Lung (tissue), 12 donors: Measurements from ENCODE around the gene CALHM4. TPM values are rescaled to one million over a fixed set of nuclear protein-coding genes. Genes with fewer than 3 reads are reported as not detected.

Experiments
- ATAC-seq: fragments of 200-7000 bp; cut with Tn5 transposase; one replicate; pipeline ENCODE4 v1.9.1; 2020; ENCODE audit warnings: moderate number of reproducible peaks; ENCODE audit not compliant: insufficient read depth, low FRiP score
- DNase-seq, 3 donors: peaks; one replicate each; pipeline ENCODE4 v3.0.0-alpha.2; 2013 to 2017
- H3K27ac ChIP-seq, 2 donors: one replicate each; pipeline ENCODE4 v1.5.1; 2013; ENCODE audit warnings: mild to moderate bottlenecking in 2 of 2, moderate library complexity in 2 of 2, control low read depth in 1 of 2, inconsistent platforms in 1 of 2, low read depth in 1 of 2, low read length in 1 of 2
- H3K27me3 ChIP-seq, 3 donors: one replicate each; pipeline ENCODE4 v1.5.1; 2013; ENCODE audit warnings: low read length in 2 of 3; ENCODE audit not compliant: control insufficient read depth in 3 of 3, insufficient read depth in 3 of 3
- H3K36me3 ChIP-seq, 4 donors: one replicate each; pipeline ENCODE4 v1.5.1; 2013; ENCODE audit warnings: low read length in 4 of 4, mild to moderate bottlenecking in 1 of 4, moderate library complexity in 1 of 4; ENCODE audit not compliant: control insufficient read depth in 4 of 4, insufficient read depth in 4 of 4
- H3K4me1 ChIP-seq, 5 donors: one replicate each; pipeline ENCODE4 v1.5.1; 2013; ENCODE audit warnings: low read length in 5 of 5, mild to moderate bottlenecking in 2 of 5, moderate library complexity in 1 of 5; ENCODE audit not compliant: control insufficient read depth in 5 of 5, insufficient read depth in 5 of 5
- H3K4me3 ChIP-seq: one replicate; pipeline ENCODE4 v1.5.1; 2013; ENCODE audit warnings: mild to moderate bottlenecking, control low read depth, moderate library complexity
- H3K9ac ChIP-seq, 2 donors: one replicate each; pipeline ENCODE4 v1.5.1; 2013; ENCODE audit warnings: low read length in 2 of 2, control low read depth in 1 of 2; ENCODE audit not compliant: insufficient read depth in 1 of 2
- H3K9me3 ChIP-seq, 4 donors: one replicate each; pipeline ENCODE4 v1.5.1; 2013; ENCODE audit warnings: low read length in 3 of 4, mild to moderate bottlenecking in 1 of 4, moderate library complexity in 1 of 4; ENCODE audit not compliant: control insufficient read depth in 4 of 4, insufficient read depth in 3 of 4
- CTCF ChIP-seq: IDR thresholded peaks from 2 replicates; pipeline ENCODE4 v1.5.1; 2012; ENCODE audit warnings: mild to moderate bottlenecking; ENCODE audit errors: control extremely low read depth, extremely low read depth
- WGBS, 2 donors: extraction: QIAGEN DNeasy Blood & Tissue Kit; methylation state at CpG; one replicate each; pipeline ENCODE4 v1.1.7; 2013; 5-methylcytosine and 5-hydroxymethylcytosine counted together
- polyA plus RNA-seq, 2 donors: library from polyadenylated mRNA; stranded (reverse); fragments of 200-250 nt; gene quantifications; one replicate each; pipeline ENCODE4 v1.2.1, GENCODE V29; 2013
- total RNA-seq, 2 donors: library from RNA; depleted of rRNA in 1 of 2; stranded (reverse); fragments of >200 nt in 1 of 2; gene quantifications; one replicate each; pipeline ENCODE4 v1.2.1, GENCODE V29; 2014 to 2021
- donor health status: control.
- donor health status: control.
- donor health status: Bipolar disorder and iron deficiency.
- donor health status: healthy.
- donor health status: DM: yes; HTN: yes; CAD: no.

Gene CALHM4
- total and polyA plus RNA-seq, 4 donors: not detected

DNA sequence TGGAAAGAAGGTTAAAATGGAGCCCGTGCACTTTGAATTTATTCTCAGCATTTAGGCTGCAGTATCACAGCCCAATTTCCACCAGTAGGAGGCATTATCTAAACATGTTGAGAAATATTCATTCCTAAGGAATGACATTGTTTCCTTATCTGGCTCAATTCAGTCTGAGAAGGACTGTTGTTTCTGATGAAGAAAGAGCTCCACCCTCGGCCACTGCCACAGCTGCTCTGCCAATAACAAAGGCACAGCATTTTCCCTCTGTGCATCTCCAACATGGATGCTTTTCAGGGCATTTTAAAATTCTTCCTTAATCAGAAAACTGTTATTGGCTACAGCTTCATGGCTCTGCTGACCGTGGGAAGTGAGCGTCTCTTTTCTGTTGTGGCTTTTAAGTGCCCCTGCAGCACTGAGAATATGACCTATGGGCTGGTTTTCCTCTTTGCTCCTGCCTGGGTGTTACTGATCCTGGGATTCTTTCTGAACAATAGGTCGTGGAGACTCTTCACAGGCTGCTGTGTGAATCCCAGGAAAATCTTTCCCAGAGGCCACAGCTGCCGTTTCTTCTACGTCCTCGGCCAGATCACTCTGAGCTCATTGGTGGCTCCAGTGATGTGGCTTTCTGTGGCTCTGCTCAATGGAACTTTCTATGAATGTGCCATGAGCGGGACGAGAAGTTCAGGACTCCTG lies 42.0 kb upstream of the CALHM4 start, which contains the start of gene CALHM5:
Gene CALHM5 (plus strand): TSS at position 216 of the 687 bp plus-strand sequence. CDS start 58 bp downstream, at position 274.
- no peaks in the 10 kb centered on the region for H3K9me3 ChIP-seq
- H3K27ac ChIP-seq: peak within 1 kb of the TSS; percentile 92 to 94
- 44 to 63% methylated on average over 10 of the region's 10 CpGs for WGBS, 2 donors
- DNase-seq (peak; percentile 57 to 85 (median 83)), ATAC-seq (peak; percentile 80)
- peak; percentile 40 for TF ChIP-seq CTCF
- peak within 1 kb of the TSS in 1 of 2 donors; percentile 97 for H3K9ac ChIP-seq
- no peaks in the 10 kb centered on the region for H3K27me3 ChIP-seq
- peaks cover 0 to 7% (median 6%) of the 10 kb centered on the region in 4 donors for H3K36me3 ChIP-seq
- H3K4me1 ChIP-seq: peaks cover 0 to 29% (median 0%) of the 10 kb centered on the region in 5 donors
- H3K4me3 ChIP-seq: peak within 1 kb of the TSS; percentile 32

DNA sequence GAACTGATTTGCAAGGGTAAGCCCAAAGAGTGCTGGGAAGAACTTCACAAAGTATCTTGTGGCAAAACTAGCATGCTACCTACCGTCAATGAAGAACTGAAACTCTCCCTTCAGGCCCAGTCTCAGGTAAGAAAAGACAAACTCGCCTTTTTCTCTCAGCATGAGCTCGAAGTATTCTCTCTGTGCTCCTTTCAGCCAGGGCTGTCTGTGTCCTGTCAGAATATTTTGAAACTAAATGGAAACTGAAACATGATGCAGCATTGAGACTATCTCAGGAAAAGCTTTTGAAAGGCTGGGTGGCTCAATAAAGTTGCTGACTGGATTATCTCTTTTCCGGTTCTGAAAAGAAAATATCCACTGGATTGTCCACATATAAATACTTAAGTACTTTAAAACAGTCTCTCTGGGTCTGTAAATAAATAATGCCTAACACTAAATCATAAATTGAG lies 41.4 kb upstream of the CALHM4 start:
- Histone ChIP-seq H3K36me3 (peaks cover 0 to 7% (median 6%) of the 10 kb centered on the region in 4 donors), H3K27ac (peak overlapping the region; percentile 92 to 94), H3K27me3 (no peaks in the 10 kb centered on the region), H3K4me1 (peaks cover 0 to 29% (median 0%) of the 10 kb centered on the region in 5 donors), H3K4me3 (peak overlapping the region; percentile 32), H3K9me3 (no peaks in the 10 kb centered on the region), H3K9ac (peak overlapping the region in 1 of 2 donors; percentile 97)
- 44 to 68% methylated on average over 4 of the region's 4 CpGs for WGBS, 2 donors
- TF ChIP-seq CTCF: no peak
- no peak for ATAC-seq
- peak in 2 of 3 donors; percentile 64 to 75 for DNase-seq

- no peak overlapping the region for H3K27ac ChIP-seq
- peaks cover 0 to 29% (median 0%) of the 10 kb centered on the region in 5 donors for H3K4me1 ChIP-seq
- no peaks in the 10 kb centered on the region for H3K9me3 ChIP-seq
- H3K9ac ChIP-seq: peak overlapping the region in 1 of 2 donors; percentile 97
- no peak overlapping the region for H3K4me3 ChIP-seq
- H3K27me3 ChIP-seq: no peaks in the 10 kb centered on the region
- TF ChIP-seq CTCF: no peak
- ATAC-seq: no peak
- peaks cover 0 to 7% (median 6%) of the 10 kb centered on the region in 4 donors for H3K36me3 ChIP-seq
- peak in 1 of 3 donors; percentile 60 for DNase-seq
These were observed 40.8 kb upstream of the CALHM4 start for GRCh38 chr6:116512734-116513133.
